GM18951 (cell line): ENCODE measurements around the gene EDAR.

Experiments
- POLR2A ChIP-seq: IDR thresholded peaks from 4 replicates; pipeline ENCODE4 v1.6.1; 2011; ENCODE audit warnings: mild to moderate bottlenecking; ENCODE audit not compliant: insufficient read length, insufficient read depth; ENCODE audit errors: extremely low read depth
- in situ Hi-C: fragments of 300-500 bp; cut with MboI; formaldehyde crosslinking; loops from one replicate; pipeline ENCODE4 v1.12.0; 2022; ENCODE audit warnings: low sequenced_read_pairs, mixed read lengths, inconsistent platforms; ENCODE audit not compliant: unreplicated experiment

The EDAR gene

GRCh38 chr2:108907822-108908712, 81.0 kb downstream of the EDAR start:
- in situ Hi-C loops = no loop called here
- TF ChIP-seq POLR2A = no peak

GRCh38 chr2:108906403-108907077, 82.5 kb downstream of the EDAR start:
- in situ Hi-C loops = no loop called here
- TF ChIP-seq POLR2A = no peak

DNA sequence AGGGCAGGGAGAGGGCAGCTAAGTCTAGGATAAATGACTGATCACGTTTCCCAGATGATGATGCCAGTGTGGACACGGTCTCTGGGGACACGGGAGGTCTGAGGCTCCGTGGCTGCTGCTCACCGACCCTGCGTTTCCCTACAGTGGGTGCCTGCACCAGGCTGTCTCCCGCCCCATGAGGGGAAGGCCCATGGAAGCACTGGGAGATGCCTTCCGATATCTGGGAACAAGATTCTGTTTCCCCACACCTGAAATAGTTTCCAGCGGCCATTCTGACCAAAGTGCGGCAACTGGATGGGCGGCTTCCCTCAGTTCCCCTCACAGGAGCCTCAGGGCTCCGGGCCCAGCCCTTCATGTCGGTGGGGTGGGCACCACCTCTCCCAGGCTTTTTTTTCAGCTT, 83.1 kb downstream of the EDAR start:
- in situ Hi-C loops = no loop called here
- TF ChIP-seq POLR2A = no peak

DNA sequence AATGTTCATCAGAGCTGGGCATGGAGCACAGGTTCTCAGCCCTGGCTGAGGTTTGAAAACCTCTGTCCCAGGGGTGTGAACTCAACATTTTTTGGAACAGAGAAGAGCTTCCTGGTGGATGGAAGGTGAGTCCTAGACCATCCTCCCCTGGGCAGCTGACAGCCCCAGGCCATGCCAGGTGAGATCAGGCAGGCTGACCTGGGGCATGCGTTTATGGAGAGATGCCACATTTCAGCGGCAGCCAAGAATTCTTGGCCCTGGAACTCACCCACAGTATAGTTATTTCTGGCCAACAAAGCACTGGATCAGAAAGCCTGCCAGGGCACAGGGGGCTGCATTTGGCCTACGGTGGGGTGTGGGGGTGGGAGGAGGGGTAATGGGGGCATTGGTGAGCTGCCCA, 83.8 kb downstream of the EDAR start:
- in situ Hi-C loops = no loop called here
- no peak for TF ChIP-seq POLR2A

DNA sequence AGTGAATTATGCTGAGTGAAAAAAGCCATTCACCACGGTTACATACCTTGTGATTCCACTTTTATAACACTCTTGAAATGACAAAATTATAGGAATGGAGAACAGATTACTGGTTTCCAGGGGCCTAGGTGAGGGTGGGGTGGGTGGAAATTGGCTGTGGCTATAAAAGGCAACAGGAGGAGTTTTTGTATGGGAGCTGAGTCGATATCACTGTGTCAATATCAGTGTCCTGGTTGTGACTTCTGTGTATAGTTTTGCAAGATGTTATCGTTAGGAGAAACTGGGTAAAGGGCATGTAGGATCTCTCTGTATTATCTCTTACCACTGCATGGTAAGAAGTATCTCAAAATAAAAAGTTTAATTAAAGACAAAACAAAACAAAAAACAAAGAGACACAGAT, 84.3 kb downstream of the EDAR start:
- TF ChIP-seq POLR2A = no peak
- in situ Hi-C loops = no loop called here

DNA sequence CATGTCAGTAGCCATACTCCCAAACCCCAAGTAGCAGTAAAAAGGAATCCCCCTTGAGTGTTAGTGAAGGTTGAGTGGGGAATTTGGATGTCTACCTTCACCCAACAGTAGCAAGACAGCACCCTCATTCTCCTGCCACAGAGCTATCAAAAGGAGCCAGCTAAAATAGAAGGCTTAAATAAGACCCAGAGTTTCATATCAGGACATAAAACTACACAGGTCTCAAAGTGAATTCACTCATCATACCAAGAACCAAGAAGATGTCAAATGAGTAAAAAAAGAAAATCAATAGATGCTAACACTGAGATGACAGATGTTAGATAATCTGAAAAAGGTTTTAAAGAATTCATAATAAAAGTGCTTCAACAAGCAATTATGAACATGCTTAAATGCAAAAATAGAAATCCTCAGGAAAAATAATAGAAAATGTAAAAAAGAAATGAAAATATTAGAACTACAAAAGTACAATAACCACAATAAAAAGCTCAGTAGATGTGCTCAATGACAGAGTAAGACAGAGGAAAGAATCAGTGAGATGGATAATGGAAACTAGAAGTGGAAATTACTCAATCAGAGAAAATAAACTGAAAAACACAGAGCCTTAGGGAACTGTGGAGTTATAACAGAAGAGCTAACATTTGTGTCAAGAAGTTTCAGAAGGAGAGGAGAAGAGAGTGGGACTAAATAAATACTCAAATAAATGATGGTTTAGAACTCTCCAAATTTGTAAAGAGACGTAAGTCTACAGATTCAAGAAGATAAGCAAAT, 90.5 kb downstream of the EDAR start:
- no peak for TF ChIP-seq POLR2A
- in situ Hi-C loops = no loop called here

DNA sequence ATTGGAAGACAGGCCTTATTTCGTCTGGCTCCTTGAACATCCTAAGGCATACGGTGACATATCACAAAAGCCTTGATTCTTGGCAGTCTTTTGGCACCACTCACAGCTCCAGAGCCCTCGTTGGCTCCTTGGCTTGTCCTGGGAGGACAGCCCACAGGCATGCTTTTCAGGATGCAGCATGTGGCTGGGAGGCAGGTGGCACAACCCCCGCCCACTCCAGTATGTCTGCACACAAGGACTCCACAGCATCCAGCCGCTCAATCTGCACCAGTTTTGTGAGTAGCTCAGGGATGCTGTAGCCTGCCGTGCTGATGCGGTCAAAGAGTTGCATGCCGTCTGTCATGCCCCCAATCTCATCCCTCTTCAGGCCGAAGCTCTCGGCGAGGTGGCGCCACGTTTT, 92.3 kb downstream of the EDAR start:
- in situ Hi-C loops = no loop called here
- no peak for TF ChIP-seq POLR2A

GRCh38 chr2:108895188-108895587, 93.8 kb downstream of the EDAR start:
- in situ Hi-C loops = no loop called here
- TF ChIP-seq POLR2A = no peak

GRCh38 chr2:108894766-108895165, 94.3 kb downstream of the EDAR start:
- TF ChIP-seq POLR2A = no peak
- in situ Hi-C loops = no loop called here

DNA sequence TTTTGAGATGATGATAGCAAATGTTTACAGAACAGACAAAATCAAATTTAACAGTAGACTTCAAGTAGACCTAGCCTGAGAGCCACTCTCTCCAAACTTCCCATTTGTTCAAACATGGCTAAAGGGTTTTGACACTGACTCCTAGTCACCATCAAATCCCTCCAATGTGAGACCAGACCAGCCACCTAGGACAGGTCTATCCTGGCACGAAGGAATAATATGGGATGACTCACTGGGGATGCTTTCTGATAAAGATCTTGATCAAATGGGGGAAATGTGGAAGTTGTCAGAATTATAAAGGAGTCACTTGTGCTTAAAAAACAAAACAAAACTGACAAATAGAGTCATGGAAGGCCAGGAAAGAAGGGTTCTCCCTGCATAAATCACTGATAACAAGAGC, 95.7 kb downstream of the EDAR start:
- in situ Hi-C loops = no loop called here
- TF ChIP-seq POLR2A = no peak

DNA sequence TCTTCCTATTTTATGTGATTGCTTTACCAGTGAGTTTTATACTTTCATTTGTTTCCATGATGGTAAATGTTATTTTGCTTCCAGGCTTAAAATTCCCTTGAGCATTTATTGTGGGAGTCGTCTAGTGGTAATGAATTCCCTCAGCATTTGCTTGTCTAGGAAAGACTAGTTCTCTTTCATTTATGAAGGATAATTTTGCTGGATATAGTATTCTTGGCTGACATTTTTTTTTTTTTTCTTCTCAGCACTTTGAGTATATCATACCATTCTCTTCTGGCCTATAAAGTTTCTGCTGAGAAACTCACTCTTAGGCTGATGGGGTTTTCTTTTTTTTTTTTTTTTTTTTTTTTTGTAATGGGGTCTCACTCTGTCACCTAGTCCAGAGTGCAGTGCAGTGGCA, 99.1 kb downstream of the EDAR start:
- TF ChIP-seq POLR2A = no peak
- in situ Hi-C loops = no loop called here

DNA sequence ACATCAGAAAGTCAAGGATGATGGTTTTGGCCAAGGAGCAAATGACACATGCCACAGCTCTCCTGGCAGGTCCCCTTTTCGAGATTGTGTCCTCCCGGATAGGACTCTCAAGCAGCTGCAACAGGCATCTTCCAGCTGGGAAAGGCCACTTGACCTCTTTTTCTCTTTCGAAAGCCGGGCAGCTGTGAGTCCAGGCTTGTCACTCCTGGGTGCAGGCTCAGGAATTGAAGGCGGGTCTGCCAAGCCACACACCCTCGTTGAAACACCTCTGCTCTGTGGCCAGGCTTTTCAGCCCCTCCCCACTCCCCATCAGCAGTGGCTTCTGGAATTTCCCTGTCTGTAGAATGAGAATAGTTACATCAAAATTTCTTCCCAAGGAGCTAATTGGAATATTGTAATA, 104.4 kb downstream of the EDAR start:
- TF ChIP-seq POLR2A = no peak
- in situ Hi-C loops = no loop called here

DNA sequence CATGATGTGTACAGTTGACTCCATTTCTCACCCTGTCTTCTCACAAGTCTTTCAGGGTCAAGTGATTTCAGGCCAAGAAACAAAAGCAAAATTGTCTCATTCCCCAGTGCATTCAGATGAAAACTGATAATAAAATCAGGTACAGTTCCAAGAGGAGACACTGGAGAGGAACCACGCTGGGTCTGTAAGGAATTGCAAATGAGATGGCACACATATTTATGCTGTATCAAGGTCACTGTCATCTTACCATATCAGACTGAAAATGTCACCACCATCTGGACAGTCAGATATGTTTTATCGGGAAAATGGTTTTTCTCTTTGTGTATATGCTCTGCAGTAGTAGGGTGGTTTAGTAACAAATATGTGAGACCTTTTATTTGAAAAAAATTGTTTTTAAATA, 110.7 kb downstream of the EDAR start:
- in situ Hi-C loops = no loop called here
- TF ChIP-seq POLR2A = no peak
